ENCODE measurements around the gene CLIP4. TPM values are rescaled to one million over a fixed set of nuclear protein-coding genes. Genes with fewer than 3 reads are reported as not detected.
"Not testable (repeated sequence)": the region's sequence is repeated elsewhere in the genome, so short reads cannot be mapped to it uniquely, and the experiment has no call there.

CLIP4 gene
- polyA plus RNA-seq, 3 donors: 4.9 to 20.4 (median 11.3) TPM

GRCh38 chr2:29096969-29097368, 18.2 kb upstream of the CLIP4 start:
- 86 to 88% (median 87%) methylated on average over 8 of the region's 8 CpGs for WGBS, 3 donors
- no peak overlapping the region for H3K27ac ChIP-seq (ENCODE audit: low read depth, low read length)

- WGBS, 3 donors: 61 to 80% (median 74%) methylated on average over 6 of the region's 6 CpGs
- no peak overlapping the region for H3K27ac ChIP-seq (ENCODE audit: low read depth, low read length)
Measured at GRCh38 chr2:29097569-29097968, 17.6 kb upstream of the CLIP4 start.

- WGBS, 3 donors: 87 to 100% (median 87%) methylated on average over 1 of the region's 1 CpG
- H3K27ac ChIP-seq (ENCODE audit: low read depth, low read length): no peak overlapping the region
Measured at GRCh38 chr2:29100564-29100963, 14.7 kb upstream of the CLIP4 start.

- no peak overlapping the region for H3K27ac ChIP-seq (ENCODE audit: low read depth, low read length)
- 82 to 87% (median 82%) methylated on average over 5 of the region's 5 CpGs for WGBS, 3 donors
Measured at GRCh38 chr2:29104688-29105087, 10.5 kb upstream of the CLIP4 start.

GRCh38 chr2:29105375-29105774, 9.8 kb upstream of the CLIP4 start:
- H3K27ac ChIP-seq (ENCODE audit: low read depth, low read length): no peak overlapping the region
- WGBS, 3 donors: 50 to 70% (median 68%) methylated on average over 2 of the region's 2 CpGs

GRCh38 chr2:29106256-29106655, 9.0 kb upstream of the CLIP4 start:
- 83 to 92% (median 89%) methylated on average over 3 of the region's 3 CpGs for WGBS, 3 donors
- H3K27ac ChIP-seq (ENCODE audit: low read depth, low read length): no peak overlapping the region

GRCh38 chr2:29106980-29107388, 8.2 kb upstream of the CLIP4 start:
- H3K27ac ChIP-seq (ENCODE audit: low read depth, low read length): no peak overlapping the region
- 69 to 73% (median 70%) methylated on average over 2 of the region's 2 CpGs for WGBS, 3 donors

GRCh38 chr2:29107547-29107946, 7.7 kb upstream of the CLIP4 start:
- not testable (repeated sequence) for H3K27ac ChIP-seq (ENCODE audit: low read depth, low read length)
- WGBS, 3 donors: 83 to 95% (median 85%) methylated on average over 3 of the region's 3 CpGs

GRCh38 chr2:29108225-29108624, 7.0 kb upstream of the CLIP4 start:
- no peak overlapping the region for H3K27ac ChIP-seq (ENCODE audit: low read depth, low read length)
- WGBS, 3 donors: 77 to 85% (median 81%) methylated on average over 8 of the region's 8 CpGs

- H3K27ac ChIP-seq (ENCODE audit: low read depth, low read length): no peak overlapping the region
- WGBS, 3 donors: 89 to 100% (median 91%) methylated on average over 2 of the region's 2 CpGs
Measured at GRCh38 chr2:29109246-29109645, 6.0 kb upstream of the CLIP4 start.

- H3K27ac ChIP-seq (ENCODE audit: low read depth, low read length): no peak overlapping the region
- 79 to 83% (median 82%) methylated on average over 4 of the region's 4 CpGs for WGBS, 3 donors
Measured at GRCh38 chr2:29110916-29111535, 4.2 kb upstream of the CLIP4 start.

GRCh38 chr2:29112379-29112778, 2.8 kb upstream of the CLIP4 start:
- no peak overlapping the region for H3K27ac ChIP-seq (ENCODE audit: low read depth, low read length)

- WGBS, 3 donors: 87 to 94% (median 88%) methylated on average over 5 of the region's 5 CpGs
Measured at GRCh38 chr2:29113027-29113686, 2.1 kb upstream of the CLIP4 start.

GRCh38 chr2:29113891-29114321, 1.3 kb upstream of the CLIP4 start:
- no peak overlapping the region for H3K27ac ChIP-seq (ENCODE audit: low read depth, low read length)
- 28 to 73% (median 34%) methylated on average over 4 of the region's 4 CpGs for WGBS, 3 donors

More at GRCh38 chr2:29113027-29113686, 2.1 kb upstream of the CLIP4 start:
- H3K27ac ChIP-seq (ENCODE audit: low read depth, low read length): no peak overlapping the region

GRCh38 chr2:29114586-29114945, 649 bp upstream of the CLIP4 start:
- WGBS, 3 donors: 78 to 84% (median 81%) methylated on average over 10 of the region's 10 CpGs

GRCh38 chr2:29115797-29116781, 874 bp downstream of the CLIP4 start:
- H3K27ac ChIP-seq (ENCODE audit: low read depth, low read length): peak overlapping the region; percentile 40
- WGBS, 3 donors: 3 to 13% (median 4%) methylated on average over 46 to 53 of the region's 53 CpGs

More at GRCh38 chr2:29114586-29114945, 649 bp upstream of the CLIP4 start:
- no peak overlapping the region for H3K27ac ChIP-seq (ENCODE audit: low read depth, low read length)

- no peak overlapping the region for H3K27ac ChIP-seq (ENCODE audit: low read depth, low read length)
- 63 to 65% (median 64%) methylated on average over 2 of the region's 2 CpGs for WGBS, 3 donors
Measured at GRCh38 chr2:29117636-29118303, 2.6 kb downstream of the CLIP4 start.

GRCh38 chr2:29119211-29119610, 4.0 kb downstream of the CLIP4 start:
- H3K27ac ChIP-seq (ENCODE audit: low read depth, low read length): no peak overlapping the region

More at GRCh38 chr2:29119211-29119610, 4.0 kb downstream of the CLIP4 start:
- 47 to 69% (median 56%) methylated on average over 4 of the region's 4 CpGs for WGBS, 3 donors

Data from adipose tissue (tissue), 3 donors.